ENCODE data around the gene STON2. TPM values are rescaled to one million over a fixed set of nuclear protein-coding genes. Genes with fewer than 3 reads are reported as not detected.
A peak's percentile ranks its signal among the peaks of the same experiment; 100 is the strongest.

STON2 gene
- total RNA-seq, 2 donors from 2014 or later: 0.42 to 0.55 TPM

DNA sequence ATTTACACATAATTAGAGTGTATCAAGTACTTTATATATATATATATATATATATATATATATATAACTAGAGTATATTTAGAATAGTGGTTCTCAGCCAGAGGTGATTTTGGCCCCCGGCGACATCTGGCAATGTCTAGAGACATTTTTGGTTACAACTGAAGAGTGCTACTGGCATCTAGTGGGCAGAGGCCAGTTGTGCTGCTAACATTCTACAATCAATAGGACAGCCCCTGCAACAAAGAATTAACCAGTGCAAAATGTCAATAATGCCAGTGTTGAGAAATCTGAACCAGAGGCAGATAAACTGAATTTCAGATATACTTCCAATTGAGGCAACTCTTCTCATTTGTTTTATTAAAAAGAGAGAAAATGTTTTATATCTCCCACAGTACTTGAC is 188.3 kb downstream of the STON2 start:
- H3K9me3 Mint-ChIP-seq: no peaks in the 10 kb centered on the region
- DNase-seq (ENCODE audit: low spot score) (no peak), ATAC-seq (no peak)
- peak overlapping the region in 1 of 2 donors; percentile 34 for H3K27ac Mint-ChIP-seq
- peaks cover 18 to 25% of the 10 kb centered on the region in 2 donors for H3K4me1 Mint-ChIP-seq (ENCODE audit: low read depth in 2 of 2)
- H3K36me3 Mint-ChIP-seq: peaks cover 8% of the 10 kb centered on the region
- H3K4me3 Mint-ChIP-seq: no peak overlapping the region
- H3K27me3 Mint-ChIP-seq: no peaks in the 10 kb centered on the region

Other genes starting within 250 kb of the STON2 start
- 10 to 100 TPM; 17.2 to 31.5 TPM for gene GTF2A1, start 179.4 kb downstream of the STON2 start, total RNA-seq
- gene SEL1L, start 133.5 kb upstream of the STON2 start, total RNA-seq: 100 to 1,000 TPM in 1 of 2 donors, 10 to 100 TPM in 1; 54.9 to 113 TPM